HFF-Myc (cell line): ENCODE data around the gene NCKAP1.

Experiments used
- DNase-seq: peaks from one replicate; pipeline ENCODE4 v3.0.0-alpha.2; 2011; ENCODE audit warnings: low read depth; ENCODE audit errors: extremely low read depth
- H3K4me3 ChIP-seq: replicated peaks from 2 replicates; pipeline ENCODE4 v1.5.1; 2011; ENCODE audit warnings: low read depth, mild to moderate bottlenecking, control low read depth, low read length
- CTCF ChIP-seq: IDR thresholded peaks from 2 replicates; pipeline ENCODE4 v1.5.1; 2012; ENCODE audit warnings: mild to moderate bottlenecking, low read depth, low read length, control low read depth; ENCODE audit errors: missing control alignments

Gene NCKAP1

GRCh38 chr2:182860858-182861257 lies 177.4 kb downstream of the NCKAP1 start:
- TF ChIP-seq CTCF, result no peak
- no peak overlapping the region for H3K4me3 ChIP-seq
- DNase-seq, result no peak
